Kidney (tissue), 14 donors: ENCODE results near the gene CHL1. TPM values are rescaled to one million over a fixed set of nuclear protein-coding genes. Genes with fewer than 3 reads are reported as not detected.

Experiments used
- DNase-seq, 5 donors: peaks; one replicate each; pipeline ENCODE4 v3.0.0-alpha.2; 2013 to 2020
- FAIRE-seq: peaks from 2 replicates; lab custom pipeline; 2012; peaks lifted over from hg19 to GRCh38; lab: Jason Lieb, UNC
- H3K27ac ChIP-seq, 2 donors: one replicate each; pipeline ENCODE4 v1.7.0; 2013; ENCODE audit warnings: low read depth in 2 of 2, low read length in 2 of 2, inconsistent platforms in 1 of 2
- H3K27me3 ChIP-seq: one replicate; pipeline ENCODE4 v1.7.1; 2013; ENCODE audit warnings: low read length, inconsistent platforms; ENCODE audit not compliant: control insufficient read depth, insufficient read depth
- H3K36me3 ChIP-seq, 3 donors: one replicate each; pipeline versions ENCODE4 v1.7.0 to v1.7.1; 2013; ENCODE audit warnings: low read length in 3 of 3, control low read depth in 1 of 3, inconsistent platforms in 1 of 3; ENCODE audit not compliant: insufficient read depth in 3 of 3, control insufficient read depth in 2 of 3
- H3K4me1 ChIP-seq, 3 donors: one replicate each; pipeline versions ENCODE4 v1.7.0 to v1.7.1; 2013; ENCODE audit warnings: low read length in 3 of 3, inconsistent platforms in 1 of 3, low read depth in 1 of 3; ENCODE audit not compliant: control insufficient read depth in 2 of 3, insufficient read depth in 2 of 3
- H3K4me3 ChIP-seq, 3 donors: one replicate each; pipeline versions ENCODE4 v1.7.0 to v1.8.1; 2013; ENCODE audit warnings: low read length in 3 of 3, control low read depth in 1 of 3, inconsistent platforms in 1 of 3
- H3K9ac ChIP-seq, 3 donors: one replicate each; pipeline versions ENCODE4 v1.7.0 to v1.7.1; 2013; ENCODE audit warnings: low read length in 3 of 3, control low read depth in 1 of 3, inconsistent platforms in 1 of 3
- H3K9me3 ChIP-seq, 3 donors: one replicate each; pipeline versions ENCODE4 v1.7.0 to v1.7.1; 2013; ENCODE audit warnings: low read length in 3 of 3, control low read depth in 1 of 3, inconsistent platforms in 1 of 3; ENCODE audit not compliant: control insufficient read depth in 2 of 3, insufficient read depth in 1 of 3
- CTCF ChIP-seq: IDR thresholded peaks from 3 replicates; pipeline ENCODE4 v1.5.1; 2012; ENCODE audit warnings: mild to moderate bottlenecking, moderate library complexity, borderline replicate concordance; ENCODE audit not compliant: insufficient read depth; ENCODE audit errors: extremely low read depth
- intact Hi-C: fragments of 100-400 bp; cut with DNase I; formaldehyde crosslinking; loops from one replicate; pipeline ENCODE4 v1.11.1; 2022
- polyA plus RNA-seq: library from polyadenylated mRNA; stranded (reverse); fragments of 350-450 nt; fragmentation: Illumina TruSeq; extraction: RNeasy Lipid Tissue Mini Kit (QIAGEN cat#74804); gene quantifications from one replicate; pipeline ENCODE4 v1.2.3, GENCODE V29; 2014; ENCODE audit warnings: low read depth, low replicate concordance; ENCODE audit not compliant: insufficient read depth
- total RNA-seq: library from RNA; stranded (reverse); fragmentation: NEBNext Ultra II Directional; extraction: Animal tissue kit (Norgen Biotek cat#: 25700); gene quantifications from one replicate; pipeline ENCODE4 v1.2.1, GENCODE V29; 2021
- donor health status: control.
- donor health status: control.
- donor health status: control.
- donor health status: control.
- donor health status: control.
- donor health status: DM: yes; HTN: yes; CAD: no.
- donor health status: Normal renal cell carcinoma (clear cell type).

The CHL1 gene
- total and polyA plus RNA-seq, 2 donors from 2014 or later, result 10.6 to 109 TPM

- Histone ChIP-seq H3K27ac (no peak overlapping the region), H3K27me3 (no peaks in the 10 kb centered on the region), H3K9ac (no peak overlapping the region), H3K9me3 (no peaks in the 10 kb centered on the region), H3K4me3 (no peak overlapping the region), H3K4me1 (no peaks in the 10 kb centered on the region), H3K36me3 (no peaks in the 10 kb centered on the region)
- DNase-seq (no peak), FAIRE-seq (no peak)
- no peak for TF ChIP-seq CTCF
- intact Hi-C loops, result no loop called here
Observed at GRCh38 chr3:458653-459310, 262.2 kb downstream of the CHL1 start.
